GM23338 (cell line): ENCODE data around the gene PPP2R5E.

Experiments
- CREB1 ChIP-seq: fragments of 250-450 bp; sonication (Bioruptor Pico); IDR thresholded peaks from 2 replicates; pipeline ENCODE4 v1.5.0; 2020; ENCODE audit warnings: low read depth, mild to moderate bottlenecking, moderate library complexity
- EZH2phosphoT487 ChIP-seq: fragments of 200-600 bp; sonication (generic); IDR thresholded peaks from one replicate; pipeline ENCODE4 v1.8.1; 2018; ENCODE audit warnings: antibody characterized with exemption; ENCODE audit not compliant: unreplicated experiment
- JUNB ChIP-seq: IDR thresholded peaks from one replicate; pipeline ENCODE4 v1.6.1; 2016; ENCODE audit warnings: antibody characterized with exemption; ENCODE audit not compliant: unreplicated experiment
- POLR2AphosphoS5 ChIP-seq: IDR thresholded peaks from 2 replicates; pipeline ENCODE4 v1.6.1; 2016; ENCODE audit warnings: antibody characterized with exemption, low read depth
- STAT1 ChIP-seq: IDR thresholded peaks from one replicate; pipeline ENCODE4 v1.6.1; 2016; ENCODE audit warnings: antibody characterized with exemption; ENCODE audit not compliant: unreplicated experiment
- ZNF114 ChIP-seq: fragments of 250-450 bp; sonication (Bioruptor Pico); IDR thresholded peaks from 2 replicates; pipeline ENCODE4 v1.5.0; 2020; ENCODE audit warnings: mild to moderate bottlenecking, moderate library complexity
- TF ChIP-seq, protein P1 (sequence below), 2 experiments: fragments of 200-600 bp in 1 of 2; sonication (generic) in 1 of 2; conservative IDR thresholded peaks; 2 replicates each; pipeline versions ENCODE4 v1.5.1 to v1.6.1; 2016 to 2017; ENCODE audit warnings: antibody characterized with exemption in 2 of 2, low read depth in 2 of 2, mild to moderate bottlenecking in 2 of 2, moderate library complexity in 1 of 2
- TF ChIP-seq, protein P2 (sequence below): IDR thresholded peaks from one replicate; pipeline ENCODE4 v1.6.1; 2018; ENCODE audit warnings: antibody characterized with exemption; ENCODE audit not compliant: unreplicated experiment

DNA sequence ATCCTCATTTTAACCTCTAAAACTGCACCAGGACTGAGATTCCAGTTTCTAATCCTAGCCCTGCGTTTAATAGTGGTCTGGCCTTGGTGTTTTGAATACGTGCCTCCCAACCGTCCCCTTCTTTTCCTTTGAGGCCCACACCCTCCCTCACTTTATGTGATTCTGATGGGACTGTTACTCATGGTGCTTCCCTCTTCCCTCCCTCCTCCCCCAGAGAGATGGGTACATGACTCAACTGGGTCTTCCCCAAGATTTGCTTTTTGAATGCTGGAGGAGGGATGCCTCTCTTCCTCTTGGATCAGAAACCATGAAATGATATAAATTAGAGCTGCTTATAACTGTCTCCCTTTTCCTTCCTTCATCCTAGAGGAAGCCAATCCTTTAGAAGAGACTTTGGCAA lies 8.2 kb upstream of the PPP2R5E start:
- TF ChIP-seq, protein P1, sequence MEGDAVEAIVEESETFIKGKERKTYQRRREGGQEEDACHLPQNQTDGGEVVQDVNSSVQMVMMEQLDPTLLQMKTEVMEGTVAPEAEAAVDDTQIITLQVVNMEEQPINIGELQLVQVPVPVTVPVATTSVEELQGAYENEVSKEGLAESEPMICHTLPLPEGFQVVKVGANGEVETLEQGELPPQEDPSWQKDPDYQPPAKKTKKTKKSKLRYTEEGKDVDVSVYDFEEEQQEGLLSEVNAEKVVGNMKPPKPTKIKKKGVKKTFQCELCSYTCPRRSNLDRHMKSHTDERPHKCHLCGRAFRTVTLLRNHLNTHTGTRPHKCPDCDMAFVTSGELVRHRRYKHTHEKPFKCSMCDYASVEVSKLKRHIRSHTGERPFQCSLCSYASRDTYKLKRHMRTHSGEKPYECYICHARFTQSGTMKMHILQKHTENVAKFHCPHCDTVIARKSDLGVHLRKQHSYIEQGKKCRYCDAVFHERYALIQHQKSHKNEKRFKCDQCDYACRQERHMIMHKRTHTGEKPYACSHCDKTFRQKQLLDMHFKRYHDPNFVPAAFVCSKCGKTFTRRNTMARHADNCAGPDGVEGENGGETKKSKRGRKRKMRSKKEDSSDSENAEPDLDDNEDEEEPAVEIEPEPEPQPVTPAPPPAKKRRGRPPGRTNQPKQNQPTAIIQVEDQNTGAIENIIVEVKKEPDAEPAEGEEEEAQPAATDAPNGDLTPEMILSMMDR (conservative IDR thresholded peaks at IDR 0.05; ENCODE audit: low read depth in 2 of 2) = no peak
- TF ChIP-seq CREB1 (CRISPR knock-in tag) (no peak), JUNB (no peak), ZNF114 (no peak), EZH2phosphoT487 (no peak), STAT1 (no peak), POLR2AphosphoS5 (no peak)
- TF ChIP-seq, protein P2, sequence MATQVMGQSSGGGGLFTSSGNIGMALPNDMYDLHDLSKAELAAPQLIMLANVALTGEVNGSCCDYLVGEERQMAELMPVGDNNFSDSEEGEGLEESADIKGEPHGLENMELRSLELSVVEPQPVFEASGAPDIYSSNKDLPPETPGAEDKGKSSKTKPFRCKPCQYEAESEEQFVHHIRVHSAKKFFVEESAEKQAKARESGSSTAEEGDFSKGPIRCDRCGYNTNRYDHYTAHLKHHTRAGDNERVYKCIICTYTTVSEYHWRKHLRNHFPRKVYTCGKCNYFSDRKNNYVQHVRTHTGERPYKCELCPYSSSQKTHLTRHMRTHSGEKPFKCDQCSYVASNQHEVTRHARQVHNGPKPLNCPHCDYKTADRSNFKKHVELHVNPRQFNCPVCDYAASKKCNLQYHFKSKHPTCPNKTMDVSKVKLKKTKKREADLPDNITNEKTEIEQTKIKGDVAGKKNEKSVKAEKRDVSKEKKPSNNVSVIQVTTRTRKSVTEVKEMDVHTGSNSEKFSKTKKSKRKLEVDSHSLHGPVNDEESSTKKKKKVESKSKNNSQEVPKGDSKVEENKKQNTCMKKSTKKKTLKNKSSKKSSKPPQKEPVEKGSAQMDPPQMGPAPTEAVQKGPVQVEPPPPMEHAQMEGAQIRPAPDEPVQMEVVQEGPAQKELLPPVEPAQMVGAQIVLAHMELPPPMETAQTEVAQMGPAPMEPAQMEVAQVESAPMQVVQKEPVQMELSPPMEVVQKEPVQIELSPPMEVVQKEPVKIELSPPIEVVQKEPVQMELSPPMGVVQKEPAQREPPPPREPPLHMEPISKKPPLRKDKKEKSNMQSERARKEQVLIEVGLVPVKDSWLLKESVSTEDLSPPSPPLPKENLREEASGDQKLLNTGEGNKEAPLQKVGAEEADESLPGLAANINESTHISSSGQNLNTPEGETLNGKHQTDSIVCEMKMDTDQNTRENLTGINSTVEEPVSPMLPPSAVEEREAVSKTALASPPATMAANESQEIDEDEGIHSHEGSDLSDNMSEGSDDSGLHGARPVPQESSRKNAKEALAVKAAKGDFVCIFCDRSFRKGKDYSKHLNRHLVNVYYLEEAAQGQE = no peak
